GM21447 (cell line): Measurements from ENCODE around the gene PNMA8C.
"Not testable (repeated sequence)": the region's sequence is repeated elsewhere in the genome, so short reads cannot be mapped to it uniquely, and the experiment has no call there.

Experiments used
- ATAC-seq: cut with Tn5 transposase; IDR thresholded peaks from one replicate; pipeline ENCODE4 v1.9.1; 2021; ENCODE audit not compliant: unreplicated experiment

PNMA8C gene

GRCh38 chr19:46390866-46391265 lies 37.9 kb downstream of the PNMA8C start:
- ATAC-seq, result no peak

- no peak for ATAC-seq
These were observed 38.4 kb downstream of the PNMA8C start for GRCh38 chr19:46390121-46390858.

DNA sequence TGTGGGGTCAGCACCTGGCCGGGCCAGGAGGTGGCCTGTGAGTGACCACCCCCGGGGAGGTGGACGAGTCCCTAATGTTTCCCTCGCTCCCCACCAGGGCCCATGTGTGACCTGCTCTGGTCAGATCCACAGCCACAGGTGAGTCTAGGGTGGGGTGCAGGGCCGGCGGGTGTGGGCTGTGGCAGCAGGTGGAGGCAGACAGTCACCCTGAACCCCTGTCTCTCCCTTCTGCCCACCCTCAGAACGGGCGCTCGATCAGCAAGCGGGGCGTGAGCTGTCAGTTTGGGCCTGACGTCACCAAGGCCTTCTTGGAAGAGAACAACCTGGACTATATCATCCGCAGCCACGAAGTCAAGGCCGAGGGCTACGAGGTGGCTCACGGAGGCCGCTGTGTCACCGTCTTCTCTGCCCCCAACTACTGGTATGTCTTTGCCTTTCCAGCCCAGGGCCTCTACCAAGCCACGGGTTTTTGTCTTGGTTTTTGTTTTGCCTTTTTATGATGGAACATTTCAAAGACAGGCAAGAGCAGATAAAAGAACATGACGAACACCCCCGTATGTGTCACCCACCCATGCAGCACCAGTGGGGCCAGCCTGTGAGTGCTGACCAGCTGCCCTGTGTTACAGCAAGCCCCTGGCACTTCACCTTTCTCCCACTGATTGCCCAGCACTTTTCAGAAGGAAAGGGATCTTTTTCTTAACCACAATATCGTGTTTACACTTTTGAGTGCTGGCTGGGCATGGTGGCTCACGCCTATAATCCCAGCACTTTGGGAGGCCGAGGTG lies 40.2 kb downstream of the PNMA8C start:
- no peak for ATAC-seq

GRCh38 chr19:46387713-46388130 lies 41.0 kb downstream of the PNMA8C start:
- ATAC-seq, result no peak

GRCh38 chr19:46386996-46387712 lies 41.6 kb downstream of the PNMA8C start:
- no peak for ATAC-seq

- no peak for ATAC-seq
These were observed 42.6 kb downstream of the PNMA8C start for GRCh38 chr19:46386151-46386550.

DNA sequence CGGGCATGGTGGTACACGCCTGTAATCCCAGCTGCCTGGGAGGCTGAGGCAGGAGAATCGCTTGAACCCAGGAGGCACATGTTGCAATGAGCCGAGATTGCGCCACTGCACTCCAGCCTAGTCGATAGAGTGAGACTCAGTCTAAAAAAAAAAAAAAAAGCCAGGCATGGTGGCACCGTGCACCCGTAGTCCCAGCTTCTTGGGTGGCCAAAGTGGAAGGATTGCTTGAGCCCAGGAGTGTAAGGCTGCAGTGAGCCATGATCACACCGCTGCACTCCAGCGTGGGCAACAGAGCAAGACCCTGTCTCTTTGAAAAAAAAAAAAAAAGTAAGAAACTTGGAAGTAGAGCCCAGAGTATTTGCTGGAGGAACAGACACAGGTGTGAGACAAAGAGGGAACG lies 43.1 kb downstream of the PNMA8C start:
- no peak for ATAC-seq

DNA sequence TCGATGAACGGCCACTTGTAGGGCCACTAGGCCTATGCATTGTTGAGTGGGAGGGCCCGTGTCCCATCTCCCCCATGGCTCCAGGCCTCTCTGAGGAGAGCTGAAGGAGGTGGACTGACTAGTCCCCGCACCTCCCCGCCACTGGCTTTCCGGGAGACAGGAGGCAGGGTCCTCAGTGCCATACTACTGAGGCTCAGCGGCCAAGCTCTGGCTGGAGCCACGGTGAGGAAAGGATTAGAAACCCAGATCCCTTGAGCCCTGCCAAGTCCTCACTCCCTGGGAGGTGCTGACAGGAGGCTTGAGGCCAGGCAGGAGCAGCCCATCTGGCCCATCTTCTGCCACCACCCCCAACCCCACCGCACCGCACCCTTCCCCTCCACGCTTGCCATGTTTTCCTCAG lies 44.3 kb downstream of the PNMA8C start:
- ATAC-seq, result no peak

DNA sequence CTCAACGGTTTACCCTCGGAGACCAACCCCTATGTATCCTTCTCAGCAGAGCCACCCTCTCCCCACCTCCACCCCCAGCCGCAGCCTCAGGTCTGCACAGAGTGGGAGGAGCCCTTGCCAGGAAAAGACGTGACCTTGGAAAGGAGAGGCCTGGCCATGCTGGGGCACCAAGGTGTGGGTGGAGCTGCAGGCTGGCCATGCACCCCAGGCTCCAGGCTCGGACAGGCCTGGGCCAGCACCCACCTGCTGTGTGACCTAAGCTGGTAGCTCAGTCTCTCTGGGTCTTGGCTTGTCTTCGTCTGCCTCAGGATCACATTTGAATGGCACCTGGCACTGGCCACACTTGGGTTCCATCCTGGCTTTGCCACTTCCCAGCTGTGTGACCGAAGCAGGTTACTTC lies 44.9 kb downstream of the PNMA8C start:
- no peak for ATAC-seq

DNA sequence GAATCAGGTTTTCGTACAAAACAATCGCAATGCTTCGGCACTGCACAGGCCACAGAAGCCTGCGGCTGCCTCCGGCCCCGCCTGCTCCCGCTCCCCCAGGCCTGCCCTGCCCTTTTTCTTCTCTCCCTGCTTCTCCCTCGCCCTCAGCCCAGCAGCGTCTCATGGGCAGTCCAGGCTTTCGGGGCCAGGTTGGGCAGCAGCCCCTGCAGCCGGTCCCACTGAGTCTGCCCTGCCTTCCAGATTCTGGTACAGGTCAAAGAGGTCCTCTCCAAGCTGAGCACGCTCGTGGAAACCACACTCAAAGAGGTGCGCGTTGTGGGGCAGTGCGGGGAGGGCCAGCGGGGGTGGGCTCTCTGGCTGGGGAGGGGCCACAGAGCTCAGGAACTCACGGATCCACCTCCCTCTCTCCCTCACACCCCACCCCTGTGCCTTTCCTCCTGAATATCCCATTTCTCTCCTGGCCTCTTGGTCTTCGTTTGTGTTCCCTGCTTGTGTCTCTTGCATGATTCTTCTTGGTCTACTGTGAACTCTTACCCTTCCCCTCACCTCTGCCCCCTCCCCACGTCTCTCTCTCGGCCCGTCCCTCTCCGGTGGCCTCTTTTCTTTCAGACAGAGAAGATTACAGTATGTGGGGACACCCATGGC lies 45.4 kb downstream of the PNMA8C start:
- ATAC-seq, result no peak

DNA sequence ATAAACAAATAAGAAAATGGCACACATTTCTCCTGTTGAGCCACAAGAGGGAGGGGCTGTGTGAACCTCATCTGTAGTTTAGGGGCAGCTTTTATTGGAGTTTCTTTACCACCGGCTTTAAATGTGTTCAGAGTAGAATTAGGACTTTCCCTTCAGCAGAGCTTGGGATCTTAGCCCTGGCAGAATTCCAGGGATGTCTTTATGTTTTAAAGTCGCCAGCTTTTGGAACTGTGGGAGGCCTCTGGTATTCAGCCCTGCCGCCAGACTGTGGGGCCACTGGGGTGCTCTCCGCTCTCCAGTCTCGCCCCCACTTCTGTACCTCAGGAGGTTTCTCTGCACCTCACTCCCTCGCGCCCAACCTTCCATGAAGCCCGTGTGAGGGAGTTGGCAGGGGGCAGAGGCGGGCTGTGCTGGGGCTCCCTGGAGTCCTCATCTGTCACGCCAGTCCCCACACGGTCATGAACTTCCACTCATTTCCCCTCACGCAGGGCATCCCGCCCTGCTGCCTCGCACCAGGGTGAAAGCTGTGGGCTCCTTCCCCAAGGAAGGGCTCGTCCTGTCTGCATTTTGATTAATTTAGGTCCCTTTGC lies 46.9 kb downstream of the PNMA8C start:
- no peak for ATAC-seq

GRCh38 chr19:46381346-46381745 lies 47.4 kb downstream of the PNMA8C start:
- ATAC-seq, result no peak

DNA sequence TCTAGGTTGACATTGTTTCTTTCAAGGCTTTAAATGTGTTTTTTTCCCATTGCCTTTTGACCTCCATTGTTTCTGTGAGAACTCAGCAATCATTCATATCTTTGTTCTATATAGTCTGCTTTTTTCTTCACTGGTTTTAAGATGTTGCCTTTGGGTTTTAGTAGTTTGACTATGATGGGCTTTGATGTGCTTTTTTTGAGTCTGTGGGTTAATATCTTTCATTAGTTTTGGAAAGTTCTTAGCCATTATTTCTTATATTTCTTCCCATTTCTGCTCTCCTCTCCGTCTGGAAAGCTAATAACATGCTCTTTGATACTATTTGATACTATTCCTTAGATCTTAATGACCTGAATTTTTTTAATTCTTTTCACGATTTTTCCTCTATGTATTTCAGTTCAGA lies 48.0 kb downstream of the PNMA8C start:
- ATAC-seq, result no peak

DNA sequence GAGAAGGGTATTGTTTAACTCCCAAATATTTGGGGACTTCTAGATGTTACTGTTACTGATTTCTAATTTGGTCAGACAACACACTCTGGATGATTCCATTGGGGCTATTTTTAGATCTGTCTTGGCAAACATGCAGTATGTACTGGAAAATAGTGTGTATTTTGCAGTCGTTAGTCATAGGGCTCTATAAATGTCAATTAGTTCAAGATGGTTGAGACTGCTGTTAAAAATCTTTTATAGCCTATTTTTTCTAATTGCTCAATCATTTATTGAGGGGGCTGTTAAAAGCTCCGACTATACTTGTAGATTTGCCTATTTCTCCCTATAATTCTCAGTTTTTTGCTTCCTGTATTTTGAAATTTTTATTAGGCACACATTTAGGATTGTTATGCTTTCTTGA lies 50.5 kb downstream of the PNMA8C start:
- ATAC-seq, result no peak

GRCh38 chr19:46376241-46377153 lies 52.2 kb downstream of the PNMA8C start:
- ATAC-seq, result no peak

- ATAC-seq, result not testable (repeated sequence)
These were observed 53.2 kb downstream of the PNMA8C start for GRCh38 chr19:46375476-46376067.
